HG02798 (cell line): ENCODE data around the gene PDE6C.

Experiments
- ATAC-seq: cut with Tn5 transposase; IDR thresholded peaks from one replicate; pipeline ENCODE4 v1.9.1; 2021; ENCODE audit warnings: mild to moderate bottlenecking; ENCODE audit not compliant: unreplicated experiment, poor library complexity

The PDE6C gene

DNA sequence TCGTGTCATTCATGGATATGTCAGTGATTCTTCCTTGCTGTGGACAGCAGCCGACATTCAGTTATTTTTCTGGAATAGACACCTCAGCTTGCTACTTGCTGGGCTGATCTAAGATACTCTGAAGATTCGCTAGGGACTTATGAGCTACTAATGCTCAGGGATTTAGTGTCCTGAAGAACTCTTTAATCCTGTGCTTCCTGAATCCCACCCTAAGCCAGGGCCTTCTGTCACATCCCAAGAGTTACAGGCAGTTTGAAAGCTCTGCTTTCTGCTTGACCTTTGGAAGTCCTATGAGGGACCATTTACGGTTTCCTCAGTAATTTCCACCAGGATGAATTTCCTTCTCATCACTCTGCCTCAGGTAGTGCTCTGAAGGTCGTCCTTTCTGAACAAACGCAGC is at the start of gene PDE6C:
TSS of gene PDE6C (plus strand) at position 227 of the 400 bp plus-strand sequence. CDS start 189 bp downstream, outside the sequence.
- no peak for ATAC-seq

GRCh38 chr10:93565446-93565845 is 46.9 kb upstream of the PDE6C start:
- ATAC-seq: no peak

GRCh38 chr10:93566435-93567276 is 45.7 kb upstream of the PDE6C start, which contains the start of gene FFAR4:
Gene FFAR4 (plus strand): TSS chr10:93566665. CDS start chr10:93566721, 56 bp downstream.
- ATAC-seq: no peak

- ATAC-seq: no peak
Measured at GRCh38 chr10:93567277-93568104, 44.8 kb upstream of the PDE6C start.

GRCh38 chr10:93568105-93568390 is 44.3 kb upstream of the PDE6C start:
- no peak for ATAC-seq

DNA sequence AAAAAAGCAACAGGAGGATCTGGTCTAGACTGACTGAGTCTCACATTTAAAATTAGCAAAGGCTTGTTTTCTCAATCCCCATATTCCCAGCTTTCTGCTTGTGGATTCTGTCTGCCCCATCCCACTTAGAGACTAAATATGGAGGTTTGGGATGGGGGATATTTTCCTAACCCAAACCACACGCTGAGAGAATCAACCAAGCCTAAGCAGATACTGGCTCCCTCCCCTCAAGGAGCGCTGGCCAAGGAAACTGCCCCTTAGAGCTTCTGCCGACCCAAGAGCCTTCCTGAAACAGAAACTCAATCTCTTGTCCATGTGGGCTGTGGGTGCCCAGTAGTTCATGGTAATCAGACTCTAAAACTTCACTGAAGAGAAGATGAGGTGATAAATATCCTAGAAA is 42.0 kb upstream of the PDE6C start:
- no peak for ATAC-seq

DNA sequence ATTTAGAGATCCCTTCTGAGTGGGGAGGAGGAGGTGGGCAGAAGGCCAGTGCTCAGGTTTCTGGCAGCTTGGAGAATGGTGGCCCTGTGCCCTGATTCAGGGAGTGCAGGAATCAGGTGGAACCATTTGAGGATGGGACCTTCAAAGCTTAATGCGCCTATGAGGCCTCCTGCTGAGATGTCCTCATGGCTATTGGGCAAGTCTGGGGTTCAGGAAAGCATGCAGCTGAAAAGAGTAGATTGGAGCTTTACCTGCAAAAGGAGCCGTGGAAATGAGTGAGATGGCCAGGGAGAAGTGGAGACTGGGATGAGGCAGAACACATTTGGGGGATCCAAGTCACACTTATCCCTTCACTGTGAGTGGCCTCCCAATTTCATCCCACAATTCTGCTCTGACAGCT is 39.7 kb upstream of the PDE6C start:
- ATAC-seq: no peak

GRCh38 chr10:93573051-93573909 is 39.1 kb upstream of the PDE6C start:
- no peak for ATAC-seq

- ATAC-seq: no peak
Measured at GRCh38 chr10:93573924-93574323, 38.4 kb upstream of the PDE6C start.

DNA sequence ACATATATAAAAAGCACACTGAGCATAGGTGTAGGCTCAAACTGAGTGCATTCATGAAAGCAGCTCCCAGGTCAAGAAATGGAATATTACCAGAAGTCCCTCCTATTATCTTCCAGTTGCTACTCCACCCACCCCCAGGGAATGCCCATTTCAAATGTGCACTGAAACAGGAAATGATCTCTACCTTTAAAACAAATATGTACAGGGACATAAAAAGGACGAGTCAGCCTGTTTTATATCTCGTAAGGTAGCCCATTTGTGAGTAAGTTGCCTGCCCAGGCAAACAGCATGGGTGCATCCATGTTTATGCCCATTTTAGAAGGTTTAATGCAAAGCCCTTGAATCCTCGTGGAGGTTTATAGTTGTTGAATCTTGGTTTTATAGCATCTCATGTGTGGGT is 35.4 kb upstream of the PDE6C start:
- no peak for ATAC-seq

DNA sequence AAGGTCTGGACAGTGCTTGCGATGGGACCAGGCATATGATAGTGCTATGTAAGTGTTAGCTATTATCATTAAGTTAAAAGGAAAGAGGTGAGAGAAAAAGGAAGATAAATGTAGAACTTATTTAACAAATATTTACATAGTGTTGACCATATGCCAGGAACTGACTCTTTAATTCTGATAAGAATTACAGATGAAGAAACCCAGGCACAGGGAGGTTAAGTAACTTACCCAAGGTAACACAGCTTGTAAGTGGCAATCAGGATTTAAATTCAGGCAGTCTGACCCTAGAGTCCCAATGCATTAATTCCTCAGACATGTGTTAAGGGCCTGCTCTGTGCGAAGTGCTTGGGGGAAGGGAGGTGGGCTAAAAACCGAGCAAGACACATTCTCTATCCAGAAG is 34.8 kb upstream of the PDE6C start:
- no peak for ATAC-seq

- ATAC-seq: no peak
Measured at GRCh38 chr10:93579089-93579488, 33.2 kb upstream of the PDE6C start.

DNA sequence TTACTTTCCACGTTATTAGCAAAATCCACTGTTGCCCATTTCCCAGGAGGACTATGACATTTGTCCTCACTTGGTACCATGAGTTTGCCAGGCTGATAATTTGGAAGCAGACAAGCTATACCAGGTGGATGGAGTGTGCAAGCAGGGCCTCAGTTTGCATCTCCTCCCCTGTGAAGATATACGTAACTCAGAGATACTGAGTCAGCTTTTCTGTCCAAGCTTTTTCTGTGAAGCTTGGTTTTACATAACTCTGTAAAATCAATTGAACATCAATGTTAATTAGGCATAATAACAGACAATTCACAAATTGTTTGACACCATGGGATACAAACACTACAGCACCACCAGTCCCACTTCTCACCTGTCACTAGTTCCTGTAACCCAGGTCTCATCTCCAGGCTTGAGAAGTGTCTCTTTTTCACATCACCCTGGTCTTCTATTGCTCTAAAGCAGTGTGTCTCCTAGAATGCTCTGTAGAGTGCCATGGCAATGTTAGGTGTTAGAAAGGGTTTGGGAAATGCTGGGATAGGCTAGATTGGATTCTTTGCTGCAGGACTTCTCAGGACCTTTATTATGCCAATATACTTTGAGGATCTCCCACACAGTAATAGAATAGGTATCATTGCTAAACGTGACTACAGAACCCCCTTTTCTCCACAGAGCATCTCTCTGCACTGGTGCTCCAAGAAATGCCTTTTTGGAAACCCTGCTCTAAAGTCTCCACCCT is 32.2 kb upstream of the PDE6C start:
- ATAC-seq: no peak

DNA sequence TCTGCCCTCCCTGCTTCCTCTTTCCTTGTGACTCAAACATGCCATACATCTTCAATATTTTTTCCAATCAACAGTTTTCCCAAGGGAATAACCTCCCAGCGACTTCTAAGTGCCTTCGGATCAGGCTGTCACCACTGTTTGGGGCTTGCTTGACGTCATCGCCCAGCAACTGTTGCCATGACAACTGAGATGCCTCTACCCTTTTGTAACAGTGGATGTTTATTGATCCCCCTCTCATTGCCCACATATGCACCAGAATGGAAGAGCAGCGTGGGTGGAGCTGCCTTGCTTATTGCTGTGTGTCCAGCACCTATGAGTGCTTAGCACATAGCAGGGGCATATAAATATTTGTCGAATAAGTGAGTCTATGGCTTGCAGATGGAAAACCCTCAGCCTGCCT is 31.5 kb upstream of the PDE6C start:
- ATAC-seq: no peak

DNA sequence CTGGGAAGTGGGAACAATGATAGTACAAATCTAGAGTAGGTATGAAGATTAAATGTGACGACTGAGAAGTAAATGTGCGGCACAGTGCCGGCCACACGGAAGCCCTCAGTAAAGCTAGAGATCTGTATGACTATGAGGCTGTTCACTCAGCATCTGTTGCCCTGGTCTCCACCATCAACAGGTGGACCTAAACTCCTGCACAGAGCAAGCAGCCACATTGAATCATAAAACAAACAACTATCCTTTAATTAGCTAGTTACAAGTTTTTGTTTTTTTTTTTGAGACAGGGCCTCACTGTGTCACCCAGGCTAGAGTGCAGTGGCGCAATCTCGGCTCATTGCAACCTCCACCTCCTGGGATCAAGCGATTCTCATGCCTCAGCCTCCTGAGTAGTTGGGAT is 27.9 kb upstream of the PDE6C start:
- ATAC-seq: no peak

DNA sequence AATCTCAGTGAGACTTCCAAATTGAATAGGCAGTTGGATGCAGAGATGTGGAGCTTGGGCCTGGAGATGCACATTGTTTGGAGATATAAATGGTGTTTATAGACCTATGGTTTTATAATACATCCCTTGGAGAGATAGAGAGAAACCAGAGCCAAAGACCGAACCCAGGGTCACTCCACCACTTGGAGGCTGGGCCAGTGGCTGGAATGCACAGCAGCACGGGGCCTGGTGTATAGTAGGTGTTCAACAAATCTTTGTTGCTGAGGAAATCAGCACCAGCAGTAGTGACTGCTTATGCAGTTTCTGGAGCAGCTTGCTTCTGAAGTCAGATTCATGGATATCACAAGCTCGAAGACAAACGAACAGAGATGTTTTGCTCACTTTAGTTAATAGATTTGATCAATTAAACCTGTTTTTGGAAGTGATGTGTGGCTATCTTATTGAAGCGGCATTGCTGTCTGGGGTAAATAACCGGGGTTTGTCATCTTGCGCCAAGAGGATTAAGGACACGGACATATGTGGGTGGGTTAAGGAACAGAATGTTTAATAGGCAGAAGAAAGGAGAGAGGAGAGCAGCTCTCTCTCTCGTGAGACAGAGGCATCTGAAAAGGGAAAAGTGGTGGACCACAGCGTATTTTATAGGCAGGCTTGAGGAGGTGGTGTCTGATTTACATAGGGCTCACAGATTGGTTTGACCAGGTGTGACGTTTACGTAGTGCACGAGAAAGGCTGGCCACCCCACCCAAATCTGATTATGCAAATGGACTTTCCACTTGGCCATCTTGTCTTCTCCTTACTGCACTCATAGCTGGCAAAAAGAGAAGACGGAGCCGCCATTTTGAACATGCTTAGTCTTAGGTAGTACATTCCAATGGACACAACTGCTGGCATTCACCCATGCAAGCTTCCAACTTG is 22.4 kb upstream of the PDE6C start:
- ATAC-seq: no peak

- ATAC-seq: no peak
Measured at GRCh38 chr10:93590638-93591037, 21.7 kb upstream of the PDE6C start.

DNA sequence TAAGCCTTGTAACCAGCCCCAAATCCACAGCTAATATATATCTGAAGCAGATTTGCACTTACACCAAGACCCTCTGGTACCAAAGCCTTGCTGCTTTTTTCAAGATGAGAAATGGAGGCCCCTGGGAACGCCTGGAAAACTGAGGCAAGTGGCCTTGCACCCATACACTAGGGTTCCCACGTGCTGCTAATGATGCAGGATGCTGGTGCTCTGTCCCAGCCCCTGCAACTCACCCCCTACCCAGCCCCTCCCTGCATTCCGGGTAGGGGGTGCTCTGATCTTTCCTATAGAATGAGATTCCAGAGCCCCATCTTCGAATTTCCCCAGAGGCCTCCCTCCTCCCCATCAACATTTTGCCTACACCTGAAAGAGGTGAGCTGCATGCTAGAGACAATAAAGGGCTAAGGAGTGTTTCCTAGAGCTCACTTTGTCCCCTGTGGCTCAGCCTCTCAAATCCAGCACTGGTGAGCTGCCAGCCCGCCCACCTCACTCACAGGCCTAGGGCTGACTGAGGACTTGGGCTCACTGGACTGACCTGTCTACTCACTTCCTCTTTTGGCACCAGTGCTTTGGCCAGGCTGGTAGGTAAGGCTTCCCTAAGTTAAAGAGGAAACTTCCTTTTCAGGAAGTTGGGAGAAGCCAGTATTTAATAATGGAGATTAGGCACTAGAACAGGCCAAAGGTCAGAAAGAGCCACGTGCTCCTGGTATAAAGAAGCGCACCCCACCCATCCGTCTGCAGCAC is 21.1 kb upstream of the PDE6C start:
- ATAC-seq: no peak
